Measurements from ENCODE around the gene MYO1F. TPM values are rescaled to one million over a fixed set of nuclear protein-coding genes. Genes with fewer than 3 reads are reported as not detected.

Gene MYO1F
- total RNA-seq (2014; rRNA removed; shearing (Covaris generic)) = 0.41 and 0.56 TPM in 2 replicates

GRCh38 chr19:8577247-8577646 lies at the start of gene MYO1F:
MYO1F (minus strand) TSS chr19:8577442; CDS start chr19:8577309, 133 bp downstream.

DNA sequence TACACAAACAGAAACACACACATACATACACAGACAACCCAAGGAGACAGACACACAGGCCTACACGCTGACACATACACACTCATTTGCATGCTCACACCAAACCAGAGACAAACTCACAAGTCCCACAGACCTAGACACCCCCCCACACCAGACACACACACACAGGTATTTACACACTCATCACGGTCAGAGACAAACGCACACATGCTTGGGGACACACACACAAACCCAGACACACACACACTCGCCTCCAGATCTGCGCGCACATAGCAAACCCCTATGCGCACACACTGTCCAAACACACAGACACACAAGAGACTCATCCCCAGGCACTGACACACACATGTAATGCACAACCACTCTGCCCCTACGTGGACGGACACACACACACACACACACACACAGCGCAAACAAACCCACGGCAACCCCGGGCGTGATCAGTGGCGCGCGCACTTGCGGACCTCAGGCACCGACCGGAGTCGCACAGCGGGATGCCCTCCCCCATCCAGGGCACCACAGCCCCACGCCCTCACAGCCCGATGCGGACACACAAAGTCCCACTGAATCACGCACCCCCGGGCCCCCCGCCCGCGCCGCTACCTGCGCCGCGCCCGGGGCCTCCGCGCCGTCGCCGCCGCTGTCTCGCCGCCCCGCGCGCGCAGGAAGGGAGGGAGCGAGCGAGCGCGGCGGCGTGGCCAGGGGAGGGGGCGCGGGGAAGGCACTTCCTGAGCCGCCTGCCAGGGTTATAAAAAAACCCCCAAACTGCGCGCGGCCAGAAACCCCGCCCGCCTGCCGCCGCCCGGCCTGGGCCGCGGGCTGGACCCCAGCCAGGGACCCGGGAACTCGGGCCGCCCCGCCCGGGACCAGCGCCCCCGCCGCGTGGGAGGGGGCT lies 33.0 kb upstream of the MYO1F start, which contains the start of gene ADAMTS10:
Gene ADAMTS10 (minus strand): TSS at position 675 of the 895 bp plus-strand sequence. CDS start 5,005 bp downstream, outside the sequence.

DNA sequence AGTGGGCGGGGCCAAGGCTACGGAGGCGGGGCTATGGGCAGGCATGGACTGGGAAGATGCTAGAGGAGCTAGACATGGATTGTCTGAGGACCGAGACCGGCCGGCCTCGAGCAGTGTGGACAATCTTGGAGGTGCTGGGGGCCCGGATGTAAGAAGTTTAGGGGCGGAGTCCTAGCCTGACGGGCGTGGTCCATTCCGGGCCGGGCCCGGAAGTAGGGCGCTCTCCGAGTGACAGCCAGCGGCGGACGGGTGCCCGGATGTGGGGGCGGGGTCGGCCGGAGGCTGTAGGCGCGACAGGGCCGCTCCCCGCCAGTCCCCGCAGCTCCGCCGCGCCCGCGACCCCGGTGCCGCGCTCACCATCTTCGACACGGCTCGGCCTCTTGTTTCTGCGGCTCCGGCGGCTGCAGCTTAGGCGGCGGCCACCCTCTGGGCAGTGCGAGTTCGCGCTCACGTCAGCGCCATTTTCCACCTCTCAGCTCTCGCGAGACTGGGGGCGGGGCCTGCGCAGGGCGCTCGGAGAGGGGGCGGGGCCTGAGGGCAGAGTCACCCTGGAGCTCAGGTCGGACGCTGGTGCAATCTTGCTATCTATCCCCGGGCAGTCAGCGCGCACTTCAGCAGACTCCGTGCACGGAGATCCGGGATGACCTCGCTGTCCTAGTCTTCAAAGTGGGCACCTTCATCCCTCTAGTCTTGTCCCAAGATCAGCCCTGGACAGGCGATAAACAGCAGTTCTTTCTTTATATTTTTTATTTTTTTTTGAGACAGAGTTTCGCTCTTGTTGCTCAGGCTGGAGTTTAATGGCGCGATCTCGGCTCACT lies 63.3 kb downstream of the MYO1F start, which contains the start of gene ZNF414:
Gene ZNF414 (minus strand): TSS at position 481 of the 818 bp plus-strand sequence. CDS start 121 bp downstream, at position 360.

Other genes starting within 250 kb of the MYO1F start
- gene KANK3, start 234.2 kb downstream of the MYO1F start, total RNA-seq (2014; rRNA removed; shearing (Covaris generic)) = 0.27 and 0.34 TPM in 2 replicates
- gene ANGPTL4, start 213.3 kb downstream of the MYO1F start, total RNA-seq (2014; rRNA removed; shearing (Covaris generic)) = 2.8 and 3.9 TPM in 2 replicates
- gene RAB11B, start 187.1 kb downstream of the MYO1F start, total RNA-seq (2014; rRNA removed; shearing (Covaris generic)) = 25.3 and 28.4 TPM in 2 replicates
- 20.3 and 22.7 TPM in 2 replicates for gene MARCHF2, start 164.1 kb downstream of the MYO1F start, total RNA-seq (2014; rRNA removed; shearing (Covaris generic))
- 145 and 173 TPM in 2 replicates for gene HNRNPM, start 132.5 kb downstream of the MYO1F start, total RNA-seq (2014; rRNA removed; shearing (Covaris generic))
- gene PRAM1, start 74.8 kb downstream of the MYO1F start, total RNA-seq (2014; rRNA removed; shearing (Covaris generic)) = not detected in 2 replicates
- 18.4 and 18.5 TPM in 2 replicates for gene ZNF414, start 63.3 kb downstream of the MYO1F start, total RNA-seq (2014; rRNA removed; shearing (Covaris generic))
- 2.4 and 2.7 TPM in 2 replicates for gene ADAMTS10, start 33.3 kb upstream of the MYO1F start, total RNA-seq (2014; rRNA removed; shearing (Covaris generic))
- not detected in 2 replicates for gene NFILZ, start 53.2 kb upstream of the MYO1F start, total RNA-seq (2014; rRNA removed; shearing (Covaris generic))
- not detected in 2 replicates for gene ACTL9, start 121.4 kb upstream of the MYO1F start, total RNA-seq (2014; rRNA removed; shearing (Covaris generic))
- not detected in 2 replicates for gene OR2Z1, start 144.2 kb upstream of the MYO1F start, total RNA-seq (2014; rRNA removed; shearing (Covaris generic))